Effector memory CD8-positive, alpha-beta T cell (primary cell): ENCODE results near the gene NFYB.

Experiments
- ATAC-seq: fragments of 150-1000 bp; cut with Tn5 transposase; replicated peaks from 2 replicates; pipeline ENCODE4 v1.10.0; 2021; ENCODE audit warnings: mild to moderate bottlenecking, moderate library complexity
- DNase-seq, 3 experiments: peaks; one replicate each; pipeline ENCODE4 v3.0.0; 2021
- H3K27ac Mint-ChIP-seq, 2 donors: one replicate each; pipeline ENCODE4 v1.8.0; 2022; ENCODE audit warnings: mild to moderate bottlenecking in 2 of 2, mixed read lengths in 2 of 2, moderate library complexity in 2 of 2
- H3K27me3 Mint-ChIP-seq, 2 donors: one replicate each; pipeline ENCODE4 v1.8.0; 2022; ENCODE audit warnings: mixed read lengths in 2 of 2
- H3K36me3 Mint-ChIP-seq: one replicate; pipeline ENCODE4 v1.8.0; 2022; ENCODE audit warnings: mild to moderate bottlenecking, moderate library complexity, mixed read lengths; ENCODE audit not compliant: insufficient read depth
- H3K4me1 Mint-ChIP-seq, 2 donors: one replicate each; pipeline ENCODE4 v1.8.0; 2022; ENCODE audit warnings: low read depth in 2 of 2, mixed read lengths in 2 of 2
- H3K4me3 Mint-ChIP-seq, 2 donors: one replicate each; pipeline ENCODE4 v1.8.0; 2022; ENCODE audit warnings: mild to moderate bottlenecking in 2 of 2, mixed read lengths in 2 of 2, moderate library complexity in 2 of 2
- H3K9me3 Mint-ChIP-seq, 2 donors: one replicate each; pipeline ENCODE4 v1.8.0; 2022; ENCODE audit warnings: mixed read lengths in 2 of 2

The NFYB gene

GRCh38 chr12:104147346-104147745 is 9.3 kb upstream of the NFYB start:
- no peaks in the 10 kb centered on the region for H3K4me1 Mint-ChIP-seq
- no peak overlapping the region for H3K4me3 Mint-ChIP-seq
- no peaks in the 10 kb centered on the region for H3K9me3 Mint-ChIP-seq
- ATAC-seq (no peak), DNase-seq (no peak)
- no peaks in the 10 kb centered on the region for H3K36me3 Mint-ChIP-seq
- no peak overlapping the region for H3K27ac Mint-ChIP-seq
- peaks cover 20 to 50% of the 10 kb centered on the region in 2 donors for H3K27me3 Mint-ChIP-seq

GRCh38 chr12:104143918-104144317 is 5.9 kb upstream of the NFYB start:
- H3K4me3 Mint-ChIP-seq = no peak overlapping the region
- H3K27me3 Mint-ChIP-seq = peaks cover 15 to 32% of the 10 kb centered on the region in 2 donors
- H3K36me3 Mint-ChIP-seq = no peaks in the 10 kb centered on the region
- no peaks in the 10 kb centered on the region for H3K9me3 Mint-ChIP-seq
- DNase-seq = no peak
- H3K4me1 Mint-ChIP-seq = no peaks in the 10 kb centered on the region
- ATAC-seq = no peak
- H3K27ac Mint-ChIP-seq = no peak overlapping the region

GRCh38 chr12:104143002-104143401 is 5.0 kb upstream of the NFYB start:
- no peak overlapping the region for H3K27ac Mint-ChIP-seq
- no peaks in the 10 kb centered on the region for H3K36me3 Mint-ChIP-seq
- no peak for DNase-seq
- no peak overlapping the region for H3K4me3 Mint-ChIP-seq
- H3K9me3 Mint-ChIP-seq = no peaks in the 10 kb centered on the region
- no peak for ATAC-seq
- no peaks in the 10 kb centered on the region for H3K4me1 Mint-ChIP-seq
- H3K27me3 Mint-ChIP-seq = peaks cover 15 to 23% of the 10 kb centered on the region in 2 donors

- ATAC-seq (no peak), DNase-seq (no peak)
- no peaks in the 10 kb centered on the region for H3K9me3 Mint-ChIP-seq
- H3K36me3 Mint-ChIP-seq = no peaks in the 10 kb centered on the region
- H3K27ac Mint-ChIP-seq = no peak overlapping the region
- H3K4me3 Mint-ChIP-seq = no peak overlapping the region
- no peaks in the 10 kb centered on the region for H3K4me1 Mint-ChIP-seq
- H3K27me3 Mint-ChIP-seq = peaks cover 15 to 22% of the 10 kb centered on the region in 2 donors
These were observed 4.5 kb upstream of the NFYB start for GRCh38 chr12:104142543-104142942.

- peak overlapping the region; percentile 60 to 63 for H3K4me3 Mint-ChIP-seq
- no peak for DNase-seq
- H3K9me3 Mint-ChIP-seq = no peaks in the 10 kb centered on the region
- ATAC-seq = no peak
- no peak overlapping the region for H3K27ac Mint-ChIP-seq
- peaks cover 3 to 4% of the 10 kb centered on the region in 2 donors for H3K4me1 Mint-ChIP-seq
- no peaks in the 10 kb centered on the region for H3K27me3 Mint-ChIP-seq
- H3K36me3 Mint-ChIP-seq = no peaks in the 10 kb centered on the region
These were observed 765 bp upstream of the NFYB start for GRCh38 chr12:104138797-104139152.

- Mint-ChIP-seq H3K27me3 (no peaks in the 10 kb centered on the region), H3K27ac (peak overlapping the region in 1 of 2 donors; percentile 28), H3K4me3 (peak overlapping the region; percentile 62 to 78), H3K4me1 (peaks cover 8% of the 10 kb centered on the region in 2 donors), H3K9me3 (no peaks in the 10 kb centered on the region), H3K36me3 (peaks cover 4% of the 10 kb centered on the region)
- DNase-seq = peak; percentile 27 to 37 (median 33)
- ATAC-seq = peak; percentile 18
These were observed 759 bp downstream of the NFYB start for GRCh38 chr12:104137001-104137901.

- peaks cover 12% of the 10 kb centered on the region in 2 donors for H3K4me1 Mint-ChIP-seq
- ATAC-seq (no peak), DNase-seq (no peak)
- no peaks in the 10 kb centered on the region for H3K9me3 Mint-ChIP-seq
- H3K27ac Mint-ChIP-seq = no peak overlapping the region
- peaks cover 4% of the 10 kb centered on the region for H3K36me3 Mint-ChIP-seq
- H3K4me3 Mint-ChIP-seq = peak overlapping the region; percentile 62 to 78
- no peaks in the 10 kb centered on the region for H3K27me3 Mint-ChIP-seq
These were observed 1.4 kb downstream of the NFYB start for GRCh38 chr12:104136577-104136976.

GRCh38 chr12:104134882-104135281 is 3.1 kb downstream of the NFYB start:
- H3K27me3 Mint-ChIP-seq = no peaks in the 10 kb centered on the region
- no peaks in the 10 kb centered on the region for H3K9me3 Mint-ChIP-seq
- no peak overlapping the region for H3K4me3 Mint-ChIP-seq
- H3K36me3 Mint-ChIP-seq = peaks cover 4% of the 10 kb centered on the region
- peaks cover 12 to 16% of the 10 kb centered on the region in 2 donors for H3K4me1 Mint-ChIP-seq
- no peak for ATAC-seq
- DNase-seq = no peak
- no peak overlapping the region for H3K27ac Mint-ChIP-seq

- H3K9me3 Mint-ChIP-seq = no peaks in the 10 kb centered on the region
- no peak for DNase-seq
- no peak overlapping the region for H3K4me3 Mint-ChIP-seq
These were observed 4.1 kb downstream of the NFYB start for GRCh38 chr12:104133866-104134265.

GRCh38 chr12:104133321-104133720 is 4.7 kb downstream of the NFYB start:
- no peaks in the 10 kb centered on the region for H3K27me3 Mint-ChIP-seq
- DNase-seq (no peak), ATAC-seq (no peak)
- H3K4me1 Mint-ChIP-seq = peaks cover 15 to 23% of the 10 kb centered on the region in 2 donors
- H3K9me3 Mint-ChIP-seq = no peaks in the 10 kb centered on the region
- no peak overlapping the region for H3K4me3 Mint-ChIP-seq
- H3K36me3 Mint-ChIP-seq = peaks cover 16% of the 10 kb centered on the region
- H3K27ac Mint-ChIP-seq = no peak overlapping the region

More at GRCh38 chr12:104133866-104134265, 4.1 kb downstream of the NFYB start:
- Mint-ChIP-seq H3K4me1 (peaks cover 15 to 23% of the 10 kb centered on the region in 2 donors), H3K27ac (no peak overlapping the region), H3K36me3 (peaks cover 12% of the 10 kb centered on the region), H3K27me3 (no peaks in the 10 kb centered on the region)
- no peak for ATAC-seq

GRCh38 chr12:104132351-104132956 is 5.6 kb downstream of the NFYB start:
- Mint-ChIP-seq H3K4me3 (no peak overlapping the region), H3K27me3 (no peaks in the 10 kb centered on the region), H3K4me1 (peaks cover 15 to 23% of the 10 kb centered on the region in 2 donors), H3K9me3 (no peaks in the 10 kb centered on the region), H3K27ac (no peak overlapping the region), H3K36me3 (peaks cover 24% of the 10 kb centered on the region)
- DNase-seq (no peak), ATAC-seq (no peak)

GRCh38 chr12:104131609-104132008 is 6.4 kb downstream of the NFYB start:
- no peaks in the 10 kb centered on the region for H3K27me3 Mint-ChIP-seq
- H3K4me1 Mint-ChIP-seq = peaks cover 11 to 23% of the 10 kb centered on the region in 2 donors
- no peak overlapping the region for H3K4me3 Mint-ChIP-seq

GRCh38 chr12:104130760-104131159 is 7.2 kb downstream of the NFYB start:
- peaks cover 11 to 20% of the 10 kb centered on the region in 2 donors for H3K4me1 Mint-ChIP-seq
- H3K27ac Mint-ChIP-seq = no peak overlapping the region
- no peak for ATAC-seq
- DNase-seq = no peak
- H3K36me3 Mint-ChIP-seq = peaks cover 41% of the 10 kb centered on the region
- no peaks in the 10 kb centered on the region for H3K9me3 Mint-ChIP-seq
- no peaks in the 10 kb centered on the region for H3K27me3 Mint-ChIP-seq
- no peak overlapping the region for H3K4me3 Mint-ChIP-seq

More at GRCh38 chr12:104131609-104132008, 6.4 kb downstream of the NFYB start:
- H3K27ac Mint-ChIP-seq = no peak overlapping the region
- no peaks in the 10 kb centered on the region for H3K9me3 Mint-ChIP-seq
- ATAC-seq (no peak), DNase-seq (no peak)
- peaks cover 33% of the 10 kb centered on the region for H3K36me3 Mint-ChIP-seq

GRCh38 chr12:104126548-104126947 is 11.5 kb downstream of the NFYB start:
- DNase-seq (no peak), ATAC-seq (no peak)
- no peaks in the 10 kb centered on the region for H3K9me3 Mint-ChIP-seq
- peak overlapping the region in 1 of 2 donors; percentile 26 for H3K27ac Mint-ChIP-seq
- H3K4me3 Mint-ChIP-seq = no peak overlapping the region
- peaks cover 4 to 11% of the 10 kb centered on the region in 2 donors for H3K4me1 Mint-ChIP-seq
- no peaks in the 10 kb centered on the region for H3K27me3 Mint-ChIP-seq
- peaks cover 75% of the 10 kb centered on the region for H3K36me3 Mint-ChIP-seq
